SU-DHL-6 (cell line): ENCODE measurements around the gene MYOG.

ENCODE experiments used
- CTCF ChIP-seq: fragments of 200-600 bp; sonication (generic); IDR thresholded peaks from one replicate; pipeline ENCODE4 v1.5.1; 2017; ENCODE audit warnings: antibody characterized with exemption, mild to moderate bottlenecking, low read length, moderate library complexity; ENCODE audit not compliant: insufficient read depth, poor library complexity, severe bottlenecking
- EZH2phosphoT487 ChIP-seq: fragments of 200-600 bp; sonication (generic), shearing (Covaris generic); conservative IDR thresholded peaks from 2 replicates; pipeline ENCODE4 v1.6.1; 2018; ENCODE audit warnings: mild to moderate bottlenecking, antibody characterized with exemption, low read length, moderate library complexity, mixed read lengths

DNA sequence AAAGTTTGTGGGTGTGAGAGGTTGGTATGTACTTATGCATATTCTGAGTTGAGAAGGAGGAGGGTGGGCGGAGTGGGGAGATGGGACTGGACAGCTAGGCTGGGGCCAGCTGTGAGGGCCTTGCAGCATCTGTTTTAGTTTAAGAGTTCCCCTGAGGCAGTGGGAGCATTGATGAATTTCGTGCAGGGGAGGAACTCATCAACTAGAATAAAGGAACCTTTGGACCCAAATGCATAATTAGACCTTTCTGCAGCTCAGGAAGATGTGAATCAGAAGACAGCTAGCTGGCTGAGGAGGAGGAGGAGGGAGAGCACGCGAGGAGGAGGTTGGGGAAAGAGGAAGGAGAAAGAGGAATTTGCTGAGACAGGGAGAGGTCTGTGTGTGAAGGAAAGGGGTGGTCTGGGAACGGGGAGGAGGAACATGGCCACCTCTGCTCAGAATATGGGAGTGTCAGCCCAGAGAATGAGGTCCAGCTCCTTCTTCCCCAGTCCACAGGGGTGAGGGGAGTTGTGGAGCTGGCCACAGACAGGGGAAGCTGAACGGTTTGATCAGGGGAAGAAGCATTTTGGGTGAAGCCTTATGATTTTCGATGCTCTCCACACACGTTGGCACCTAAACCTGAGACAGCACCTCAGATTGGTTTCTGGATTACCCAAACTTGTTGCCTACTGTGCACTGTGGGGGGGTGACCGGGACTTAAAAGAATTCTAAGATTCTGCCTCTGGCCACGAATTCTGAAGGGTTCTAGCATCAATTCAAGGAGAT lies 27.7 kb downstream of the MYOG start:
- TF ChIP-seq CTCF = no peak
- no peak for TF ChIP-seq EZH2phosphoT487
